Activated naive CD4-positive, alpha-beta T cell treated with anti-CD3 and anti-CD28 coated beads for 36 hours (primary cell): ENCODE data around the gene PRAC1. TPM values are rescaled to one million over a fixed set of nuclear protein-coding genes. Genes with fewer than 3 reads are reported as not detected.

Source experiments
- CTCF ChIA-PET: fragments of 350-600 bp; sonication (Branson Sonifier 250); formaldehyde crosslinking; loops from one replicate; lab custom pipeline; 2021; ENCODE audit warnings: antibody characterized with exemption; lab: Charles Lee
- DNase-seq: peaks from one replicate; pipeline ENCODE4 v3.0.0-alpha.2; 2020
- H3K27ac Mint-ChIP-seq: one replicate; pipeline ENCODE4 v1.8.0; 2021; ENCODE audit warnings: mild to moderate bottlenecking, mixed read lengths
- H3K27me3 Mint-ChIP-seq: one replicate; pipeline ENCODE4 v1.8.0; 2021; ENCODE audit warnings: low read depth, mixed read lengths
- H3K36me3 Mint-ChIP-seq: one replicate; pipeline ENCODE4 v1.8.0; 2021; ENCODE audit warnings: low read depth, mixed read lengths
- H3K4me1 Mint-ChIP-seq: one replicate; pipeline ENCODE4 v1.8.0; 2021; ENCODE audit warnings: low read depth, mixed read lengths
- H3K4me3 Mint-ChIP-seq: one replicate; pipeline ENCODE4 v1.8.0; 2021; ENCODE audit warnings: mild to moderate bottlenecking, moderate library complexity, mixed read lengths
- H3K9me3 Mint-ChIP-seq: one replicate; pipeline ENCODE4 v1.8.0; 2021; ENCODE audit warnings: mixed read lengths
- intact Hi-C: fragments of 100-400 bp; cut with micrococcal nuclease; formaldehyde crosslinking; loops from one replicate; pipeline ENCODE4 v1.15.1; 2023
- total RNA-seq, 2 experiments: library from RNA; stranded (reverse); gene quantifications; one replicate each; pipeline ENCODE4 v1.2.3, GENCODE V29; 2021

The PRAC1 gene
- total RNA-seq, 2 experiments from 2014 or later: not detected

GRCh38 chr17:48753794-48754499 lies 31.6 kb upstream of the PRAC1 start:
- no peak for DNase-seq
- Mint-ChIP-seq H3K27me3 (peaks cover 82% of the 10 kb centered on the region), H3K4me1 (peaks cover 9% of the 10 kb centered on the region), H3K27ac (no peak overlapping the region), H3K4me3 (no peak overlapping the region), H3K36me3 (no peaks in the 10 kb centered on the region), H3K9me3 (no peaks in the 10 kb centered on the region)
- CTCF ChIA-PET: interaction anchor here (1.0 to 3.4 kb wide), 2 partner anchors 30 to 63 kb away, joined by 3 to 18 read pairs; no protein-coding TSS in a partner anchor
- intact Hi-C loops: loop anchor here (5.0 kb wide), 1 partner anchor 248 kb away; no protein-coding TSS in a partner anchor

GRCh38 chr17:48752399-48753288 lies 30.3 kb upstream of the PRAC1 start:
- H3K36me3 Mint-ChIP-seq: no peaks in the 10 kb centered on the region
- CTCF ChIA-PET: interaction anchor here (3.3 to 3.4 kb wide), 2 partner anchors 28 to 74 kb away, joined by 13 to 18 read pairs; no protein-coding TSS in a partner anchor
- H3K27ac Mint-ChIP-seq: no peak overlapping the region
- no peak overlapping the region for H3K4me3 Mint-ChIP-seq
- peaks cover 9% of the 10 kb centered on the region for H3K4me1 Mint-ChIP-seq
- intact Hi-C loops: loop anchor here (5.0 kb wide), 1 partner anchor 250 kb away; no protein-coding TSS in a partner anchor
- H3K27me3 Mint-ChIP-seq: peaks cover 85% of the 10 kb centered on the region
- H3K9me3 Mint-ChIP-seq: no peaks in the 10 kb centered on the region
- DNase-seq: no peak

- no peak overlapping the region for H3K4me3 Mint-ChIP-seq
- intact Hi-C loops: loop anchor here (5.0 kb wide), 1 partner anchor 250 kb away; no protein-coding TSS in a partner anchor
- no peak overlapping the region for H3K27ac Mint-ChIP-seq
- H3K36me3 Mint-ChIP-seq: no peaks in the 10 kb centered on the region
- no peak for DNase-seq
- H3K9me3 Mint-ChIP-seq: no peaks in the 10 kb centered on the region
- peaks cover 12% of the 10 kb centered on the region for H3K4me1 Mint-ChIP-seq
- CTCF ChIA-PET: interaction anchor here (0.9 to 3.4 kb wide), 6 partner anchors 20 to 137 kb away, joined by 4 to 18 read pairs (median 6); partner anchors contain the start of gene HOXB8
- peaks cover 88% of the 10 kb centered on the region for H3K27me3 Mint-ChIP-seq
Observed at GRCh38 chr17:48751733-48752398, 29.5 kb upstream of the PRAC1 start.

GRCh38 chr17:48751172-48751571 lies 28.9 kb upstream of the PRAC1 start:
- H3K4me1 Mint-ChIP-seq: peaks cover 15% of the 10 kb centered on the region
- H3K27ac Mint-ChIP-seq: no peak overlapping the region
- CTCF ChIA-PET: interaction anchor here (0.9 to 3.4 kb wide), 6 partner anchors 20 to 136 kb away, joined by 4 to 18 read pairs (median 6); partner anchors contain the start of gene HOXB8
- H3K36me3 Mint-ChIP-seq: no peaks in the 10 kb centered on the region
- H3K4me3 Mint-ChIP-seq: no peak overlapping the region
- no peaks in the 10 kb centered on the region for H3K9me3 Mint-ChIP-seq
- no peak for DNase-seq
- intact Hi-C loops: loop anchor here (5.0 kb wide), 1 partner anchor 251 kb away; no protein-coding TSS in a partner anchor
- peaks cover 89% of the 10 kb centered on the region for H3K27me3 Mint-ChIP-seq

GRCh38 chr17:48749621-48750553 lies 27.6 kb upstream of the PRAC1 start:
- no peak overlapping the region for H3K4me3 Mint-ChIP-seq
- no peak for DNase-seq

GRCh38 chr17:48748718-48749566 lies 26.6 kb upstream of the PRAC1 start:
- intact Hi-C loops: loop anchor here (2.0 kb wide), 2 partner anchors 14 to 24 kb away; no protein-coding TSS in a partner anchor
- no peak for DNase-seq
- peaks cover 15% of the 10 kb centered on the region for H3K4me1 Mint-ChIP-seq
- CTCF ChIA-PET: interaction anchor here (0.6 to 1.5 kb wide), 3 partner anchors 23 to 130 kb away, joined by 3 to 5 read pairs (median 4); no protein-coding TSS in a partner anchor
- H3K27ac Mint-ChIP-seq: no peak overlapping the region
- no peak overlapping the region for H3K4me3 Mint-ChIP-seq
- peaks cover 84% of the 10 kb centered on the region for H3K27me3 Mint-ChIP-seq
- no peaks in the 10 kb centered on the region for H3K9me3 Mint-ChIP-seq
- H3K36me3 Mint-ChIP-seq: no peaks in the 10 kb centered on the region

More at GRCh38 chr17:48749621-48750553, 27.6 kb upstream of the PRAC1 start:
- Mint-ChIP-seq H3K4me1 (peaks cover 15% of the 10 kb centered on the region), H3K27ac (no peak overlapping the region), H3K9me3 (no peaks in the 10 kb centered on the region), H3K36me3 (no peaks in the 10 kb centered on the region), H3K27me3 (peaks cover 88% of the 10 kb centered on the region)
- intact Hi-C loops: loop anchor here (2.0 to 5.0 kb wide), 3 partner anchors 15 to 252 kb away; no protein-coding TSS in a partner anchor
- CTCF ChIA-PET: interaction anchor here (0.7 to 3.3 kb wide), 3 partner anchors 24 to 71 kb away, joined by 4 to 13 read pairs (median 4); no protein-coding TSS in a partner anchor

- intact Hi-C loops: loop anchor here (2.0 kb wide), 2 partner anchors 13 to 23 kb away; no protein-coding TSS in a partner anchor
- no peak overlapping the region for H3K4me3 Mint-ChIP-seq
- no peak for DNase-seq
- H3K27me3 Mint-ChIP-seq: peaks cover 84% of the 10 kb centered on the region
- H3K27ac Mint-ChIP-seq: no peak overlapping the region
- no peaks in the 10 kb centered on the region for H3K36me3 Mint-ChIP-seq
- H3K9me3 Mint-ChIP-seq: no peaks in the 10 kb centered on the region
- peaks cover 9% of the 10 kb centered on the region for H3K4me1 Mint-ChIP-seq
- CTCF ChIA-PET: interaction anchor here (0.6 to 1.5 kb wide), 4 partner anchors 24 to 479 kb away, joined by 3 to 5 read pairs (median 4); no protein-coding TSS in a partner anchor
Observed at GRCh38 chr17:48747445-48748363, 25.4 kb upstream of the PRAC1 start.

- Mint-ChIP-seq H3K9me3 (no peaks in the 10 kb centered on the region), H3K27ac (no peak overlapping the region), H3K4me1 (peaks cover 6% of the 10 kb centered on the region), H3K27me3 (peaks cover 84% of the 10 kb centered on the region), H3K4me3 (no peak overlapping the region), H3K36me3 (no peaks in the 10 kb centered on the region)
- intact Hi-C loops: no loop called here
- no peak for DNase-seq
- CTCF ChIA-PET: no interaction called here
Observed at GRCh38 chr17:48746916-48747444, 24.7 kb upstream of the PRAC1 start.
